Neural crest cell (in vitro differentiated cells): ENCODE results near the gene CHCHD6. TPM values are rescaled to one million over a fixed set of nuclear protein-coding genes. Genes with fewer than 3 reads are reported as not detected.

ENCODE experiments used
- DNase-seq: peaks from one replicate; pipeline ENCODE4 v3.0.0; 2021; ENCODE audit warnings: low read depth, mixed read lengths, low spot score
- H3K27ac Mint-ChIP-seq: one replicate; pipeline ENCODE4 v1.8.0; 2021; ENCODE audit warnings: mild to moderate bottlenecking, mixed read lengths; ENCODE audit not compliant: unreplicated experiment
- H3K27me3 Mint-ChIP-seq: 2 replicates; pipeline ENCODE4 v1.8.0; 2021; ENCODE audit warnings: low read depth, mild to moderate bottlenecking, mixed read lengths
- H3K36me3 Mint-ChIP-seq: 2 replicates; pipeline ENCODE4 v1.8.0; 2021; ENCODE audit warnings: low read depth, mild to moderate bottlenecking, mixed read lengths
- H3K4me1 Mint-ChIP-seq: 2 replicates; pipeline ENCODE4 v1.8.0; 2021; ENCODE audit warnings: mixed read lengths
- H3K4me3 Mint-ChIP-seq: one replicate; pipeline ENCODE4 v1.8.0; 2021; ENCODE audit warnings: mild to moderate bottlenecking, mixed read lengths
- H3K9me3 Mint-ChIP-seq: 2 replicates; pipeline ENCODE4 v1.8.0; 2021; ENCODE audit warnings: mixed read lengths
- CTCF ChIP-seq: fragments of 200-600 bp; sonication (generic); conservative IDR thresholded peaks from 2 replicates; pipeline ENCODE4 v1.5.0; 2021; ENCODE audit warnings: antibody characterized with exemption, mild to moderate bottlenecking
- total RNA-seq: library from RNA; stranded (reverse); gene quantifications from 2 replicates; pipeline ENCODE4 v1.2.1, GENCODE V29; 2021

Gene CHCHD6
- total RNA-seq, 1 donor from 2014 or later = 32.9 TPM

- Mint-ChIP-seq H3K27ac (peak overlapping the region; percentile 92), H3K4me1 (peaks cover 19% of the 10 kb centered on the region), H3K27me3 (no peaks in the 10 kb centered on the region), H3K9me3 (no peaks in the 10 kb centered on the region), H3K36me3 (no peaks in the 10 kb centered on the region), H3K4me3 (no peak overlapping the region)
- DNase-seq = no peak
- peak; percentile 46 for TF ChIP-seq CTCF
These were observed 256.0 kb downstream of the CHCHD6 start for GRCh38 chr3:126959921-126960603.

DNA sequence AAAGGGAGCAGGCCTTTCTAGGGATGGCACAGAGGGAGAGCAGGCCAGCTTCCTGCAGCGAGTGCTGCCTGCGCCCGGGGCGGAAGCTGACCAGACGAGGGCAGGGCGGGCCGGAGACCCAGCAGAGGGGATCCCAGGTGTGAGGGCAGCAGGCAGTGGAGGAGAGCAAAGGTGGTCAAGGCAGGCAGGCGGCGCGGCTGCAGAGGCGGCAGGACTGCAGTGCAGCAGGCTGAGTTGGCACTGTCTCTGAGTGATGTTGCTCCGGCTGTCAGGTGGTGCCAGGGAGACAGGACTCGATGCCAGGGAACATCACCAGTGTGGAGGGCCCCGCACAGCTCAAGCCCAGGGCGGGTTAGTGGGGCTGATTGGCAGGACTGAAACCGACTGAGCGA lies 256.6 kb downstream of the CHCHD6 start:
- H3K4me1 Mint-ChIP-seq = peaks cover 19% of the 10 kb centered on the region

DNA sequence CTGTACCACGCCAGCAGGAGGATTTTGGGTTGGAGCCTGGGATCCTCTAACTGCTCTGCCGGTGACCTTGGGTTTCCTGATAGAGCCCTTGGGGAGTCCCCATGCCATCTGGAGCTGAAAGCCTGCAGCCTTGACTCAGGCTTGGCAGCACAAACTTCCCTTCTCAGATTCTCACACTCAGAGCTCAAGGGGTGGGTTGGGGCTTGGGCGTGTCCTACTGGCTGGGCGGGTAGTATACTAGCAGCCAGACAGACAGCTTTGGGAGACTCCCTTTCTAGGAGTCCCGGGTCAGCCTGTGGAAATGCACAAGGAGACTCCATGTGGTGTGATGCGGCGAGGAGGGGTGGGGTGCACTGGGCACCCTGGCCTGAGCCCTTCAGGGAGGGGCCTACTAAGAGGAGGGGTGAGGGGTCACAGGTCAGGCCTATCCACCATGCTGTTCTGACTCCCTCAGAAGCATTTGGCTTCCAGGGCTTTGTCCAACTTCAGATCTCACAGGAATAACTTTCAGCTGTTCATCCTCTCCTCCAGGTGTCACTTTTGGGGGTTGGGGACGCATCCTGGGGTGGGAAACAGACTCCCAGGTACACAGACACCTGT lies 257.3 kb downstream of the CHCHD6 start:
- no peaks in the 10 kb centered on the region for H3K27me3 Mint-ChIP-seq
- TF ChIP-seq CTCF = no peak
- H3K9me3 Mint-ChIP-seq = no peaks in the 10 kb centered on the region
- H3K4me3 Mint-ChIP-seq = no peak overlapping the region
- no peak overlapping the region for H3K27ac Mint-ChIP-seq
- peaks cover 19% of the 10 kb centered on the region for H3K4me1 Mint-ChIP-seq
- DNase-seq = no peak
- H3K36me3 Mint-ChIP-seq = no peaks in the 10 kb centered on the region

More for the DNA sequence above, 256.6 kb downstream of the CHCHD6 start:
- Mint-ChIP-seq H3K9me3 (no peaks in the 10 kb centered on the region), H3K4me3 (no peak overlapping the region), H3K36me3 (no peaks in the 10 kb centered on the region), H3K27me3 (no peaks in the 10 kb centered on the region), H3K27ac (peak overlapping the region; percentile 92)
- no peak for DNase-seq
- TF ChIP-seq CTCF = peak; percentile 7

- no peaks in the 10 kb centered on the region for H3K27me3 Mint-ChIP-seq
- DNase-seq = no peak
- H3K4me3 Mint-ChIP-seq = no peak overlapping the region
- TF ChIP-seq CTCF = no peak
- no peak overlapping the region for H3K27ac Mint-ChIP-seq
- peaks cover 19% of the 10 kb centered on the region for H3K4me1 Mint-ChIP-seq
- no peaks in the 10 kb centered on the region for H3K9me3 Mint-ChIP-seq
- no peaks in the 10 kb centered on the region for H3K36me3 Mint-ChIP-seq
These were observed 257.9 kb downstream of the CHCHD6 start for GRCh38 chr3:126961791-126962461.

GRCh38 chr3:126962756-126963155 lies 258.7 kb downstream of the CHCHD6 start:
- H3K9me3 Mint-ChIP-seq = no peaks in the 10 kb centered on the region
- H3K4me1 Mint-ChIP-seq = peaks cover 19% of the 10 kb centered on the region
- no peaks in the 10 kb centered on the region for H3K27me3 Mint-ChIP-seq
- H3K4me3 Mint-ChIP-seq = no peak overlapping the region
- no peak for TF ChIP-seq CTCF
- DNase-seq = no peak
- H3K36me3 Mint-ChIP-seq = no peaks in the 10 kb centered on the region
- H3K27ac Mint-ChIP-seq = peak overlapping the region; percentile 95
